Measurements from ENCODE around the gene TPST2.
"Not testable (repeated sequence)": the region's sequence is repeated elsewhere in the genome, so short reads cannot be mapped to it uniquely, and the experiment has no call there.

TPST2 gene

DNA sequence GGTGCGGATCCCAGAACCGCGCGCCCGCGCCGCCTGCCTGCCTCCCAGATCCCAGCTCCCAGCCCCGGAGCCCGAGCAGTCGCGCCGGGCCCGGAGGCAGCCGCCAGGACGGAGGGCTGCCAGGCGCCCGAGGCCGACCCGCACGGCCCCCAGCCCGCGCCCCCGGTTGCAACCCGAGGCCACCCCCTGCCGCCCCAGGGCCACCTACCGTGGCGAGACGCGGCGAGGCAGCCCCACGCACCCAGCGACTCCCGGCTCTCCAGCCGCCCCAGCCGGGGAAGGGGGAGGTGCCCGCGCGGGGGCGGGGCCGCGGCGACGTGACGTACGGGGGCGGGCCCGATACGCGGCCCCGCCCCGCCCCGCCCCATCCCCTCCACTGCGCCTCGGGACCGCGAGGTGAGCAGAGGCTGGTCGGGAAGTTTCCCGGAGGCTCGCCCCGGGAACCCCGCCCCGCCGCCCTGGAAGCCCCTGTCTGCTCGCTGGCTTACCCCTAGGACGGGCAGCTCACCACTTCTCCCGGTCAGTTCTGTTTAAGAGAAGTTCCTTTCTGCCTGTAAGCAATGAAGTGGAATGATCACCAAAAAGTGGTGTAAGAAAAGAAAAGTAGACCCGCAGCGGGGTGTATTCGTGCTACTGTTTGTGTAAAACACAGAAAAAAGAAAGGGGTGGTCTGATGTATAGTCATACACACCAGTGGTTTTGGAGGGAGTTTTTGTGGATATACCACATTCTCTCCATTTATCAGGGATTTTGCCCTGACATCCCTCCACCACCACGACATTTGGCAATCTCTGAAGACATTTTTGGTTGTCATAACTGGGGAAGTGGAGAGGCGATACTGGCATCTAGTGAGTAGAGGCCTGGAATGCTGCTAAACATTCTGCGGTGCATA, at the start of gene TPST2:
Gene TPST2, minus strand, starts transcription at position 288 of the 892 bp plus-strand sequence. CDS start 48,502 bp downstream, outside the sequence.
- peak; percentile 65 for DNase-seq (ENCODE audit: low spot score)

GRCh38 chr22:26636296-26636695, 46.4 kb upstream of the TPST2 start:
- DNase-seq (ENCODE audit: low spot score) = no peak

DNA sequence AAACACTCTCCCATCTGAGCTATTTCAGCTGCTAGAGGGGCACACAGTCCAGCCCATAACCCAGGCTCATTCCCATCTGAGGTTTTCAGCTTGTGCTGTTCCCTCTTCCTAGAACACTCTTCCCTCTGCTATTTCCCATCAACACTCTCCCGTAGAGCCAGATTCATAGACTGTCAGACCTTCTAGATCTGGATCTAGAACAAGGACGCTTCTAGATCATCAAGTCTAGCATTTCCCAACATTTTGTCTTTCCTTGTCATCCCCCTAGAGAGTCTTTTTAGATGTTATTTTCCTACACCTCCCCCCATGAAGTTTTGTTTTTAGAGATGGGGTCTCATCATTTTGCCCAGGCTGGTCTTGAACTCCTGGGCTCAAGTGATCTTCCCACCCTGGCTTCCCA, 45.2 kb upstream of the TPST2 start:
- DNase-seq (ENCODE audit: low spot score) = no peak

GRCh38 chr22:26634189-26634588, 44.3 kb upstream of the TPST2 start:
- no peak for DNase-seq (ENCODE audit: low spot score)

- DNase-seq (ENCODE audit: low spot score) = no peak
These were observed 42.7 kb upstream of the TPST2 start for GRCh38 chr22:26632422-26633155.

DNA sequence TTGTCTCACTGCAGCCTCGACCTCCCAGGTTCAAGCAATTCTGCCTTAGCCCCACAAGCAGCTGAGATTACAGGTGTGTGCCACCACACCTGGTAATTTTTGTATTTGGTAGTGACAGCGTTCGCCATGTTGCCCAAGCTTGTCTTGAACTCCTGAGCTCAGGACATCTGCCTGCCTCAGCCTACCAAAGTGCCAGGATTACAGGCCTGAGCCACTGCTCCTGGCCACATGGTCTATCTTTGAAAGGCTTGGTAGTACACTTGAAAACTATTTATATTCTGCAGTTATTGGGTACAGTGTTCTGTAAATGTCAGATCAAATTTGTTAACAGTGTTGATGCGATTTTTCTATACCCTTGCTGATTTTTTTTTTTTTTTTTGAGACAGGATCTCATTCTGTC, 41.4 kb upstream of the TPST2 start:
- no peak for DNase-seq (ENCODE audit: low spot score)

- no peak for DNase-seq (ENCODE audit: low spot score)
These were observed 40.2 kb upstream of the TPST2 start for GRCh38 chr22:26629988-26630761.

GRCh38 chr22:26624803-26625202, 34.9 kb upstream of the TPST2 start:
- DNase-seq (ENCODE audit: low spot score) = no peak

GRCh38 chr22:26623984-26624383, 34.1 kb upstream of the TPST2 start:
- no peak for DNase-seq (ENCODE audit: low spot score)

- no peak for DNase-seq (ENCODE audit: low spot score)
These were observed 31.7 kb upstream of the TPST2 start, which contains the start of gene CRYBA4 for GRCh38 chr22:26621663-26622062. Gene CRYBA4, plus strand, starts transcription at chr22:26621963. Its CDS starts 634 bp downstream, at chr22:26622597.

GRCh38 chr22:26620197-26620596, 30.3 kb upstream of the TPST2 start:
- DNase-seq (ENCODE audit: low spot score) = no peak

GRCh38 chr22:26619510-26619909, 29.6 kb upstream of the TPST2 start:
- DNase-seq (ENCODE audit: low spot score) = no peak

GRCh38 chr22:26618455-26618854, 28.5 kb upstream of the TPST2 start:
- no peak for DNase-seq (ENCODE audit: low spot score)

GRCh38 chr22:26617271-26618199, 27.6 kb upstream of the TPST2 start, which contains the start of gene CRYBB1:
Gene CRYBB1, minus strand, starts transcription at chr22:26618027. Its CDS starts 1,708 bp downstream, at chr22:26616319.
- DNase-seq (ENCODE audit: low spot score) = no peak

- DNase-seq (ENCODE audit: low spot score) = no peak
These were observed 26.7 kb upstream of the TPST2 start for GRCh38 chr22:26616650-26617049.

DNA sequence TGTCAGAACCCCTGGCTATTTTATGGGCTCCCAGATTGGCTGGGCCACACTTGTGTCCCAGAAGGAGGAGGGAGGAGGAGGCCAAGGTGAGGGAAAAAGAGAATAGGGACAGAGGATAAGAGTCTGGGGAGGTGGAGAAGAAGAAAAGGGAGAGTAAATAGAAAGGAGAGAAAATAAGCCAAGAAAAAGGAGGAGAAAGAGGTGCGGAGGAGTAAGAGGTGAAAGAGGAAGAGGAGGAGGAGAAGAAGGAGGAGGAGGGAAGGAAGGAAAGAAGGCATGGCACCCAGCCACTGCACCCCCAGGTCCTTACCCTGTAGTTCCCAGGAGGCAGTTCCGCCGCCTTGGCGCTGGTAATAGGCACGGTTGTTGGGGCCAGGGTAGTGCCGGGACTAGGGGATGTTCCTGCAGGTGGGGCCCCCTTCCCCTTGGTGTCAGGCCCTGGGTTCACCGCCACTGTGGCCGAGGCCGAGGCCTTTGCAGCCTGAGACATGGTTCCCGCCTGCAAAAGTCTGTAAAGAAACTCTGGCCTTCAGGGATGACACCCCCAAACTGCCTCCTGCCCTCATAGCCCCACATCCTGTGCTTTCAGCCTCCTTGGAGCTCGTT, 26.0 kb upstream of the TPST2 start:
- DNase-seq (ENCODE audit: low spot score) = no peak

DNA sequence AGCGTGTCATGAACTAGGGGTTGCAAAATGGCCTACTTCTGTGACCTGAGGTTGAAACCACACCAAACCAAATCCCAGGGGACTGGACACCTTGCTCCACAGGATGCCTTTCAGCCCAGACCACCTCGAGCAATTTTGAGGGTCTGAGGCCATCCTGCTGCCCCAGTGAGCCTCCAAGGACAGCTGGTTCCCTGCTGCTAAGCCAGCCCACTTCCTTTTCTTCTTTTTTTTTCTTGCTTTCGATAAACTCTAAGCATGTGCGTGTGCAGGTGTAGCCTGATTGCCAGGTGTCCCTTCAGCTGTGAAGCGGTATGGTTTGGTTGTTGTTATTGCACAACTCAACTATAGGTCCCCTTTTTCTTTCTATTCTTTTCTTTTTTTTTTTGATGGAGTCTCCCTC, 25.2 kb upstream of the TPST2 start:
- DNase-seq (ENCODE audit: low spot score) = no peak

- DNase-seq (ENCODE audit: low spot score) = no peak
These were observed 24.4 kb upstream of the TPST2 start for GRCh38 chr22:26614322-26614721.

GRCh38 chr22:26613753-26614152, 23.8 kb upstream of the TPST2 start:
- not testable (repeated sequence) for DNase-seq (ENCODE audit: low spot score)

GRCh38 chr22:26612652-26613051, 22.7 kb upstream of the TPST2 start:
- no peak for DNase-seq (ENCODE audit: low spot score)

GRCh38 chr22:26610996-26611395, 21.1 kb upstream of the TPST2 start:
- no peak for DNase-seq (ENCODE audit: low spot score)
